ENCODE results near the gene MCRIP1. TPM values are rescaled to one million over a fixed set of nuclear protein-coding genes. Genes with fewer than 3 reads are reported as not detected.

MCRIP1 gene
- total RNA-seq, 1 donor from 2014 or later: 62.3 TPM

DNA sequence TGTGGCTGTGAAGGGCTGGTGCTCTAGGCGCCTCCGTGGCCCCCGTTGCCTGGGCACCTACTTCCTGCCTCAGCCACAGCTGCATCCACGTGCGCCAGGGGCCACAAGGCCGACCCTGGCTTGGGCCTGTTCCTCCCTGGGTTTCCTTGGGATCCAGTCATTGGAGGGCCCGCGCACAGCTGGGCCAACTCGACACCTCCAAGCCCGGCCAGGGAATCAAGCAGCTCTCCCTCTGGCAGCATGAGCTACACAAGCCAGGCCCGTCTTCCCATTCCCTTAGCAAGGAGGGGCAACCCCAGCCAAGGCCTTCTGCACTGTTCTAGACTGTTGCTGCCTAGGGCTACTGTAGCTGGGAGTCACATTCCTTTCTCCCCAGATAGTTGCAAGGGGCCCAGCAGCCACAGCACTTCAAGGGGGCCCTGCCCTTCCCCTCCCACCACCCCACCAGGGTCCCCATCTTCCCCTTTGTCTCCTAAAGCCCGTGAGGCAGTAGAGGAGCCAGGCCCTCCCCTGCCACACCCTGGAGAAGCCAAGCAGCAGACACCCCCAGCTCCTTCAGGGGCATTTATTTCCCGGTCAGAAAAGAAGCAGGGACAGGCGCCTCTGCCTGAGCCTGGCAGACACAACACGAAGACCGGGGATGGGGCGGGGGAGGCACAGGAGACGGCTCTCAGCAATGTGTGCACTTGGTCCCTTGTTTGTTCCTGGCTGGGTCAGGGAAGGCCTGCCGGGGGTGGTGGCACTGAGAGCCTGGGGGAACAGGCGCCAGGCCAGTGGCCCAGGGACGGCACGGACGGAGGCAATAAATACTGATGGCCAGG, 34.3 kb upstream of the MCRIP1 start:
- no peak for DNase-seq (ENCODE audit: low spot score)
- no peaks in the 10 kb centered on the region for H3K9me3 Mint-ChIP-seq
- peaks cover 27% of the 10 kb centered on the region for H3K36me3 Mint-ChIP-seq (ENCODE audit: low read depth)
- intact Hi-C loops (cut with micrococcal nuclease): loop anchor here (10.0 kb wide), 2 partner anchors 313 to 427 kb away; partner anchors contain the start of gene FAAP100
- H3K4me1 Mint-ChIP-seq (ENCODE audit: low read depth): peaks cover 25% of the 10 kb centered on the region
- peak overlapping the region; percentile 55 for H3K27ac Mint-ChIP-seq
- peak overlapping the region; percentile 51 for H3K4me3 Mint-ChIP-seq
- no peaks in the 10 kb centered on the region for H3K27me3 Mint-ChIP-seq (ENCODE audit: insufficient read depth)

- H3K36me3 Mint-ChIP-seq (ENCODE audit: low read depth): peaks cover 27% of the 10 kb centered on the region
- peak overlapping the region; percentile 15 for H3K4me3 Mint-ChIP-seq
- peak overlapping the region; percentile 55 for H3K27ac Mint-ChIP-seq
- no peaks in the 10 kb centered on the region for H3K9me3 Mint-ChIP-seq
- intact Hi-C loops (cut with micrococcal nuclease): loop anchor here (10.0 kb wide), 2 partner anchors 312 to 428 kb away; partner anchors contain the start of gene FAAP100
- H3K27me3 Mint-ChIP-seq (ENCODE audit: insufficient read depth): no peaks in the 10 kb centered on the region
- H3K4me1 Mint-ChIP-seq (ENCODE audit: low read depth): peaks cover 25% of the 10 kb centered on the region
- no peak for DNase-seq (ENCODE audit: low spot score)
Measured at GRCh38 chr17:81866440-81867169, 33.5 kb upstream of the MCRIP1 start.

DNA sequence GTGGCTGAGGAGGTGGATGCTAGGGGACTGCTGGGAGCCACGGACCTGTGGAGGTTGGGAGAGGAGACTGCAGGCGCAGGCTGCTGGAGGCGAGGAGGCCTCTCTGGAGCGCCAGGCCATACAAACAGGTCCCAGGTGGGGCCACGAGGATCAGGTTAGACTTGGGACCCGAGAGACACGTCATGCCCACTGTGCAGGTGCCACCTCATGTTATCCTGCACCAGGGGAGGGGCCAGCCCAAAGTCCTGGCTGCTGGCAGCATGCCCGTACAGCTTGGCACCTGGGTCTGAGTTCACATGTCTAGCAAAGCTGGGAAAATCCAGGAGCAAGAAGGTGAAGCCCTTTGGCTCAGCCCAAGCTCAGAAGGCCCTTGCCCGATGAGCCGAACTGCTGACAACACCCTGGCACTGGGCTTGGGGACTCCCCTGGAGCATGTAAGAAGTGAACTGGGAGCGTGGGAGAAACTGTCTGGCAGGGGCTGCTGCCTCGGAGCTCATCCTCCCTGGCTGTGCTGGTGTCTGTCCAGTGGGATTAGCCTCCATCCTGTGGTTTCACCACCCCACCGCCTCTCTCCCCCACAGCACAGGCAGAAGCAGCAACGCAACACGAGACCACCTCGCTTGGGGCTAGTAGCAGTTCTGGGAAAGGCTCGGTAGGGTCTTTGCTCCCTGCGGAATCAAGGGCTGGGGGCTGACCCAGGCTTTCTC, 32.8 kb upstream of the MCRIP1 start:
- intact Hi-C loops (cut with micrococcal nuclease): loop anchor here (10.0 kb wide), 2 partner anchors 311 to 429 kb away; partner anchors contain the start of gene FAAP100
- no peak overlapping the region for H3K27ac Mint-ChIP-seq
- H3K4me1 Mint-ChIP-seq (ENCODE audit: low read depth): peaks cover 25% of the 10 kb centered on the region
- no peak for DNase-seq (ENCODE audit: low spot score)
- H3K36me3 Mint-ChIP-seq (ENCODE audit: low read depth): peaks cover 27% of the 10 kb centered on the region
- H3K27me3 Mint-ChIP-seq (ENCODE audit: insufficient read depth): no peaks in the 10 kb centered on the region
- H3K9me3 Mint-ChIP-seq: no peaks in the 10 kb centered on the region
- H3K4me3 Mint-ChIP-seq: no peak overlapping the region

- H3K27ac Mint-ChIP-seq: no peak overlapping the region
- H3K4me1 Mint-ChIP-seq (ENCODE audit: low read depth): peaks cover 25% of the 10 kb centered on the region
- H3K36me3 Mint-ChIP-seq (ENCODE audit: low read depth): peaks cover 26% of the 10 kb centered on the region
- intact Hi-C loops (cut with micrococcal nuclease): loop anchor here (10.0 kb wide), 2 partner anchors 311 to 429 kb away; partner anchors contain the start of gene FAAP100
- H3K4me3 Mint-ChIP-seq: no peak overlapping the region
- H3K27me3 Mint-ChIP-seq (ENCODE audit: insufficient read depth): peaks cover 3% of the 10 kb centered on the region
- no peak for DNase-seq (ENCODE audit: low spot score)
- H3K9me3 Mint-ChIP-seq: no peaks in the 10 kb centered on the region
Measured at GRCh38 chr17:81865358-81865732, 32.3 kb upstream of the MCRIP1 start.

- Mint-ChIP-seq H3K27me3 (ENCODE audit: insufficient read depth) (peaks cover 3% of the 10 kb centered on the region), H3K36me3 (ENCODE audit: low read depth) (peaks cover 22% of the 10 kb centered on the region), H3K9me3 (no peaks in the 10 kb centered on the region), H3K27ac (peak overlapping the region; percentile 34), H3K4me1 (ENCODE audit: low read depth) (peaks cover 23% of the 10 kb centered on the region), H3K4me3 (peak overlapping the region; percentile 89)
- intact Hi-C loops (cut with micrococcal nuclease): loop anchor here (10.0 kb wide), 2 partner anchors 309 to 431 kb away; partner anchors contain the start of gene FAAP100
- no peak for DNase-seq (ENCODE audit: low spot score)
Measured at GRCh38 chr17:81863833-81864768, 31.0 kb upstream of the MCRIP1 start.

- DNase-seq (ENCODE audit: low spot score): no peak
- Mint-ChIP-seq H3K9me3 (no peaks in the 10 kb centered on the region), H3K4me3 (peak overlapping the region; percentile 89), H3K36me3 (ENCODE audit: low read depth) (peaks cover 21% of the 10 kb centered on the region), H3K27ac (peak overlapping the region; percentile 93), H3K4me1 (ENCODE audit: low read depth) (peaks cover 23% of the 10 kb centered on the region), H3K27me3 (ENCODE audit: insufficient read depth) (peaks cover 3% of the 10 kb centered on the region)
- intact Hi-C loops (cut with micrococcal nuclease): loop anchor here (10.0 kb wide), 2 partner anchors 308 to 432 kb away; partner anchors contain the start of gene FAAP100
Measured at GRCh38 chr17:81863123-81863675, 30.1 kb upstream of the MCRIP1 start.

DNA sequence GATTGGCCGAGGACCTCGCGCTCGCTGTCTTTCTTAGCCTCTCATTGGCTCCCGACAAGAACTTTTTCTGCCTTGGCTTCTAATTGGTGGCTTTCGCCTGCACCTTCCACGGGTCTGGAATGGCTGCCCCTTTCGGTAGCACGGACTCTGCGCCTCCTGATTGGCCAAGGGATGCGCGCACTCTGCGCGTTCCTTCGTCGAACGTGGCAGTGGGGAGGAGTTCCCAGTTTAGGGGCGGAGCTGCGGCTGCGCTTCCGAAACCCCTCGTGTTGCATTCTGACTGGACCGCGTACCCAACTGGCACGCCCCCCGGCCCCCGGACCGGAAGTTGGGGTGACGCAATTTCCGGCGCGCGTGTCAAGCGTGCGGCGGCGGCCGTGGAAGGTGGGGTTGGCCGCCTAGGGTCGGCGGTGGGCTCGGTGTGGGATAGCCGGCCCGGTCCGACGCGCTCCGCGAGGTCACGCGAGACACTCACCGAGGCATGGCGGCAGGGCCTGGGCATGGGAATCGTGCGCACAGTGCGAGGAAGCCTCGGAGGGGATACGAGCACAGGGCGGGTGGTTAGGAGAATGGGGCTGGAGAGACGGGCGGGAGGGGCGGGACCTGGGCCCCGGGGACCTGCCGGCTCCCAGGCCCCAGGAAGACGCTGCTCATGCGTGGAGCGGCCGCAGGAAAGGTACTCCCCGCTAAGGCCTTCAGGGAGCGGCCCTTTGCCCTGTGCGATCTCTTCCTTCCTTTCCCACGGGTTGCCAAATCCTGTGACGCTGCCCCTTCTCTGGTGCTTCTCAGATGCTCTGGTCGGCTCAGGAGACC, 27.9 kb upstream of the MCRIP1 start:
- peak; percentile 99 for DNase-seq (ENCODE audit: low spot score)
- peaks cover 31% of the 10 kb centered on the region for H3K4me1 Mint-ChIP-seq (ENCODE audit: low read depth)
- intact Hi-C loops (cut with micrococcal nuclease): loop anchor here (1.0 to 10.0 kb wide), 14 partner anchors 9 to 434 kb away; partner anchors contain the start of genes ALYREF, ANAPC11, ARL16 and CCDC137
- peak overlapping the region; percentile 94 for H3K27ac Mint-ChIP-seq
- H3K4me3 Mint-ChIP-seq: peak overlapping the region; percentile 91
- H3K27me3 Mint-ChIP-seq (ENCODE audit: insufficient read depth): peaks cover 3% of the 10 kb centered on the region
- H3K36me3 Mint-ChIP-seq (ENCODE audit: low read depth): peaks cover 29% of the 10 kb centered on the region
- H3K9me3 Mint-ChIP-seq: no peaks in the 10 kb centered on the region

GRCh38 chr17:81859906-81860755, 27.0 kb upstream of the MCRIP1 start, which contains the start of gene P4HB:
Gene P4HB (minus strand): TSS chr17:81860535. CDS start chr17:81860471, 64 bp downstream.
- Mint-ChIP-seq H3K36me3 (ENCODE audit: low read depth) (peaks cover 27% of the 10 kb centered on the region), H3K4me3 (peak within 1 kb of the TSS; percentile 93), H3K9me3 (no peaks in the 10 kb centered on the region), H3K27me3 (ENCODE audit: insufficient read depth) (peaks cover 3% of the 10 kb centered on the region), H3K27ac (peak within 1 kb of the TSS; percentile 94), H3K4me1 (ENCODE audit: low read depth) (peaks cover 31% of the 10 kb centered on the region)
- DNase-seq (ENCODE audit: low spot score): no peak
- intact Hi-C loops (cut with micrococcal nuclease): loop anchor here (1.0 to 10.0 kb wide), 14 partner anchors 10 to 435 kb away; partner anchors contain the start of genes ALYREF, ANAPC11, ARL16 and CCDC137

DNA sequence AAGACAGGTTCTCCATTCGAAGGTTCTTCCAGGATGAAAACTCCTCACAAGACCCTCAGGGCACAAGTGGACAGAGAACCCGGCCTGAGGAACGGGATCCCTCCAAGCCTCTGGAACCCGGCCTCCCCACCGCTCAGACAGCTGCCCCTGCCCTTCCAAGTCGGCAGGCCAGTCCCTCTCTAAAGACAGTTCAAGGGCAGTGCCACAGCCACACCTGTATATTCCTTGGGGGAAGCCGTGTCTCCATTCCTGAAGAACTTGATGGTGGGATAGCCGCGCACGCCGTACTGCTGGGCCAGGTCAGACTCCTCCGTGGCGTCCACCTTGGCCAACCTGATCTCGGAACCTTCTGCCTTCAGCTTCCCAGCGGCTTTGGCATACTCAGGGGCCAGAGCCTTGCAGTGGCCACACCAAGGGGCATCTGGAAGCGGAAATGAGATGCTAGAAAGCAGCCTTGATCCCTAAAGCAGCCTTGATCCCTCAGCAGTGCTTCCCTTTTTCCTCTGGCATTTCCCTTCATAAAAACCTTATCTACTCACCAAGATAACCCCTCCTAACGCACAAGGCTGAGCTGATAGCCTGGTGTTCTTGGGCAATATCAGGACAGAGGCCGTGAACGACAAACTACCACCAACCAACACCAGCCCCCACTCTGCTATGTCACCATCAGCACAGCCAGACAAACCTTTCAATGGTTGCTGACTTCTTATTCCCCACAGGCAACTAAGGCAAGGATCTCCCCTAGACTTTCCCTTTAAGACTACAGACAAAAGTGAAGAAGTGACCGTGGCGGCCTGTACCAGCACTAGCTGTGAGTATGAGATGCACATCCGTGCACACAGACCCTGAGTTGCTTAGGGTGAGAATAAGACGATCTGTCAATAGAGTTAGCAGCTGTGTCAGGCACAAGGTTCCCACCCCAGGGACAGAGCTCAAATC, 26.1 kb upstream of the MCRIP1 start:
- H3K9me3 Mint-ChIP-seq: no peaks in the 10 kb centered on the region
- peak overlapping the region; percentile 93 for H3K4me3 Mint-ChIP-seq
- H3K27me3 Mint-ChIP-seq (ENCODE audit: insufficient read depth): peaks cover 3% of the 10 kb centered on the region
- H3K4me1 Mint-ChIP-seq (ENCODE audit: low read depth): peaks cover 31% of the 10 kb centered on the region
- peak overlapping the region; percentile 85 for H3K27ac Mint-ChIP-seq
- intact Hi-C loops (cut with micrococcal nuclease): no loop called here
- DNase-seq (ENCODE audit: low spot score): no peak
- H3K36me3 Mint-ChIP-seq (ENCODE audit: low read depth): peaks cover 27% of the 10 kb centered on the region

Measured in activated T-helper 1 cell treated with anti-CD3 and anti-CD28 coated beads, Interleukin-12 subunit alpha, Interleukin-12 subunit beta, Interleukin-2, Interleukin-4 antibody, amounts not matched to agents 30 ng/mL and 10 ng/mL and 1 ng/mL, durations not matched to agents 14 hours and 24 hours and 36 hours (primary cell).